ENCODE measurements around the gene CRABP2.

Gene CRABP2

GRCh38 chr1:156690675-156691036 is 14.7 kb downstream of the CRABP2 start:
- DNase-seq (ENCODE audit: low spot score): no peak

GRCh38 chr1:156689953-156690674 is 15.3 kb downstream of the CRABP2 start:
- no peak for DNase-seq (ENCODE audit: low spot score)

GRCh38 chr1:156689035-156689952 is 16.1 kb downstream of the CRABP2 start:
- DNase-seq (ENCODE audit: low spot score): peak; percentile 80

- DNase-seq (ENCODE audit: low spot score): no peak
Measured at GRCh38 chr1:156684227-156684782, 21.1 kb downstream of the CRABP2 start.

- DNase-seq (ENCODE audit: low spot score): no peak
Measured at GRCh38 chr1:156682166-156682890, 23.1 kb downstream of the CRABP2 start.

GRCh38 chr1:156681196-156681960 is 24.0 kb downstream of the CRABP2 start:
- no peak for DNase-seq (ENCODE audit: low spot score)

- DNase-seq (ENCODE audit: low spot score): no peak
Measured at GRCh38 chr1:156680056-156680455, 25.3 kb downstream of the CRABP2 start.

GRCh38 chr1:156677616-156678596 is 27.5 kb downstream of the CRABP2 start:
- DNase-seq (ENCODE audit: low spot score): peak; percentile 89

- DNase-seq (ENCODE audit: low spot score): peak; percentile 48
Measured at GRCh38 chr1:156676820-156677615, 28.4 kb downstream of the CRABP2 start, which contains the start of gene NES. TSS of gene NES (minus strand) at chr1:156677407. CDS start at chr1:156677264, 143 bp downstream.

GRCh38 chr1:156676114-156676819 is 29.1 kb downstream of the CRABP2 start:
- no peak for DNase-seq (ENCODE audit: low spot score)

GRCh38 chr1:156675210-156676113 is 29.9 kb downstream of the CRABP2 start:
- DNase-seq (ENCODE audit: low spot score): no peak

GRCh38 chr1:156673387-156674121 is 31.8 kb downstream of the CRABP2 start:
- peak; percentile 73 for DNase-seq (ENCODE audit: low spot score)

- no peak for DNase-seq (ENCODE audit: low spot score)
Measured at GRCh38 chr1:156671804-156672203, 33.6 kb downstream of the CRABP2 start.

GRCh38 chr1:156670791-156671190 is 34.6 kb downstream of the CRABP2 start:
- DNase-seq (ENCODE audit: low spot score): no peak

GRCh38 chr1:156670359-156670758 is 35.0 kb downstream of the CRABP2 start:
- DNase-seq (ENCODE audit: low spot score): no peak

GRCh38 chr1:156669794-156670193 is 35.6 kb downstream of the CRABP2 start:
- DNase-seq (ENCODE audit: low spot score): no peak

Measured in Ammon's horn (tissue), 1 donor.